Measurements from ENCODE around the gene NUP210L.
"Not testable (repeated sequence)": the region's sequence is repeated elsewhere in the genome, so short reads cannot be mapped to it uniquely, and the experiment has no call there.

NUP210L gene

GRCh38 chr1:154019940-154020339, 134.9 kb downstream of the NUP210L start:
- no peak for DNase-seq
- TF ChIP-seq GATA1 (IDR thresholded peaks at IDR 0.05; ENCODE audit: low read depth, low read length) (no peak), POLR2A (IDR thresholded peaks at IDR 0.05; ENCODE audit: low read length) (no peak)

- DNase-seq = no peak
- no peak for TF ChIP-seq GATA1 (IDR thresholded peaks at IDR 0.05; ENCODE audit: low read depth, low read length)
- TF ChIP-seq POLR2A (IDR thresholded peaks at IDR 0.05; ENCODE audit: low read length) = no peak
These were observed 135.6 kb downstream of the NUP210L start for GRCh38 chr1:154019269-154019668.

- TF ChIP-seq GATA1 (IDR thresholded peaks at IDR 0.05; ENCODE audit: low read depth, low read length) = no peak
- no peak for TF ChIP-seq POLR2A (IDR thresholded peaks at IDR 0.05; ENCODE audit: low read length)
- DNase-seq = no peak
These were observed 140.5 kb downstream of the NUP210L start for GRCh38 chr1:154014154-154014907.

GRCh38 chr1:154012543-154012942, 142.3 kb downstream of the NUP210L start:
- not testable (repeated sequence) for DNase-seq

- DNase-seq = no peak
These were observed 142.7 kb downstream of the NUP210L start for GRCh38 chr1:154012129-154012528.

GRCh38 chr1:154006136-154006535, 148.7 kb downstream of the NUP210L start:
- TF ChIP-seq GATA1 (IDR thresholded peaks at IDR 0.05; ENCODE audit: low read depth, low read length) (no peak), POLR2A (IDR thresholded peaks at IDR 0.05; ENCODE audit: low read length) (no peak)
- no peak for DNase-seq

More at GRCh38 chr1:154012129-154012528, 142.7 kb downstream of the NUP210L start:
- no peak for TF ChIP-seq GATA1 (IDR thresholded peaks at IDR 0.05; ENCODE audit: low read depth, low read length)
- no peak for TF ChIP-seq POLR2A (IDR thresholded peaks at IDR 0.05; ENCODE audit: low read length)

GRCh38 chr1:154000420-154000819, 154.5 kb downstream of the NUP210L start:
- no peak for TF ChIP-seq POLR2A (IDR thresholded peaks at IDR 0.05; ENCODE audit: low read length)
- no peak for DNase-seq

- not testable (repeated sequence) for DNase-seq
These were observed 158.0 kb downstream of the NUP210L start for GRCh38 chr1:153996882-153997281.

GRCh38 chr1:153995640-153996039, 159.2 kb downstream of the NUP210L start:
- DNase-seq = no peak
- no peak for TF ChIP-seq POLR2A (IDR thresholded peaks at IDR 0.05; ENCODE audit: low read length)
- TF ChIP-seq GATA1 (IDR thresholded peaks at IDR 0.05; ENCODE audit: low read depth, low read length) = no peak

- no peak for TF ChIP-seq GATA1 (IDR thresholded peaks at IDR 0.05; ENCODE audit: low read depth, low read length)
- no peak for DNase-seq
These were observed 159.7 kb downstream of the NUP210L start for GRCh38 chr1:153995202-153995601.

GRCh38 chr1:153991806-153992205, 163.1 kb downstream of the NUP210L start:
- no peak for TF ChIP-seq POLR2A (IDR thresholded peaks at IDR 0.05; ENCODE audit: low read length)
- TF ChIP-seq GATA1 (IDR thresholded peaks at IDR 0.05; ENCODE audit: low read depth, low read length) = no peak
- no peak for DNase-seq

GRCh38 chr1:153991151-153991630, 163.7 kb downstream of the NUP210L start:
- no peak for DNase-seq
- no peak for TF ChIP-seq GATA1 (IDR thresholded peaks at IDR 0.05; ENCODE audit: low read depth, low read length)
- no peak for TF ChIP-seq POLR2A (IDR thresholded peaks at IDR 0.05; ENCODE audit: low read length)

- DNase-seq = peak; percentile 98
- TF ChIP-seq GATA1 (IDR thresholded peaks at IDR 0.05; ENCODE audit: low read depth, low read length) = no peak
- peak; percentile 100 for TF ChIP-seq POLR2A (IDR thresholded peaks at IDR 0.05; ENCODE audit: low read length)
These were observed 164.3 kb downstream of the NUP210L start, which contains the start of gene RPS27 for GRCh38 chr1:153990468-153991150. Gene RPS27, plus strand, starts transcription at chr1:153990762. Its CDS starts 35 bp downstream, at chr1:153990797.

- DNase-seq = no peak
These were observed 167.3 kb downstream of the NUP210L start for GRCh38 chr1:153987621-153988020.

More at GRCh38 chr1:153987621-153988020, 167.3 kb downstream of the NUP210L start:
- TF ChIP-seq POLR2A (IDR thresholded peaks at IDR 0.05; ENCODE audit: low read length) = no peak
- TF ChIP-seq GATA1 (IDR thresholded peaks at IDR 0.05; ENCODE audit: low read depth, low read length) = no peak
